PC-9 (cell line): ENCODE data around the gene DDX6. TPM values are rescaled to one million over a fixed set of nuclear protein-coding genes. Genes with fewer than 3 reads are reported as not detected.

Experiments
- BruUV-seq: library from RNA; stranded (reverse); fragments of 400-500 nt; replicated peaks from 2 replicates; lab custom pipeline; 2021; lab: Mats Ljungman, UMichigan
- CTCF ChIA-PET: fragments of 300-600 bp; sonication (Branson Sonifier 250); formaldehyde crosslinking; loops from one replicate; lab custom pipeline; 2022; ENCODE audit warnings: antibody characterized with exemption; lab: Charles Lee
- POLR2A ChIA-PET: fragments of 300-600 bp; sonication (Branson Sonifier 250); formaldehyde crosslinking; loops from one replicate; lab custom pipeline; 2022; ENCODE audit warnings: antibody characterized with exemption; ENCODE audit not compliant: unreplicated experiment; lab: Charles Lee
- DNase-seq, 2 experiments: peaks; one replicate each; pipeline versions ENCODE4 v3.0.0 to v3.0.0-alpha.2; 2015 to 2022; ENCODE audit warnings: mixed read lengths in 1 of 2
- H2AFZ ChIP-seq: fragments of 200-600 bp; sonication (generic); 2 replicates; pipeline ENCODE4 v1.8.1; 2017; ENCODE audit warnings: antibody characterized with exemption
- H3F3A ChIP-seq: fragments of 200-600 bp; sonication (generic); 2 replicates; pipeline ENCODE4 v1.8.1; 2017; ENCODE audit warnings: antibody characterized with exemption, mild to moderate bottlenecking, low read depth; ENCODE audit not compliant: insufficient read depth
- H3K27ac ChIP-seq: fragments of 200-600 bp; sonication (generic); 2 replicates; pipeline ENCODE4 v1.6.1; 2016; ENCODE audit warnings: mixed run types
- H3K27me3 ChIP-seq: fragments of 200-600 bp; sonication (generic); 2 replicates; pipeline ENCODE4 v1.6.1; 2016; ENCODE audit warnings: low read depth, mixed run types; ENCODE audit not compliant: insufficient read depth
- H3K36me3 ChIP-seq: fragments of 200-600 bp; sonication (generic); 2 replicates; pipeline ENCODE4 v1.6.1; 2016; ENCODE audit warnings: low read depth, mixed run types
- H3K4me1 ChIP-seq: fragments of 200-600 bp; sonication (generic); replicated peaks from 2 replicates; pipeline ENCODE4 v1.6.1; 2016; ENCODE audit warnings: mixed run types; ENCODE audit not compliant: insufficient read depth
- H3K4me2 ChIP-seq: fragments of 200-600 bp; sonication (generic); 2 replicates; pipeline ENCODE4 v1.6.1; 2017; ENCODE audit warnings: mixed run types
- H3K4me3 ChIP-seq: fragments of 200-600 bp; sonication (generic); 2 replicates; pipeline ENCODE4 v1.6.1; 2016; ENCODE audit warnings: mixed run types
- H3K79me2 ChIP-seq: fragments of 200-600 bp; sonication (generic); 2 replicates; pipeline ENCODE4 v1.6.1; 2017; ENCODE audit warnings: low read depth, mixed run types
- H3K9me2 ChIP-seq: fragments of 200-600 bp; sonication (generic); 2 replicates; pipeline ENCODE4 v1.8.1; 2017; ENCODE audit warnings: mild to moderate bottlenecking; ENCODE audit not compliant: insufficient read depth
- H3K9me3 ChIP-seq: fragments of 200-600 bp; sonication (generic); 2 replicates; pipeline ENCODE4 v1.8.1; 2016; ENCODE audit warnings: low read depth; ENCODE audit not compliant: insufficient read depth
- H4K20me1 ChIP-seq: fragments of 200-600 bp; sonication (generic); 2 replicates; pipeline ENCODE4 v1.8.1; 2017; ENCODE audit not compliant: insufficient read depth
- EZH2 ChIP-seq: fragments of 200-600 bp; sonication (generic); IDR thresholded peaks from 2 replicates; pipeline ENCODE4 v1.8.0; 2017; ENCODE audit warnings: antibody characterized with exemption, low read depth
- intact Hi-C: fragments of 100-400 bp; cut with micrococcal nuclease; formaldehyde crosslinking; loops from one replicate; pipeline ENCODE4 v1.10.0; 2022; ENCODE audit not compliant: unreplicated experiment
- total RNA-seq: library from RNA; stranded (reverse); gene quantifications from 2 replicates; pipeline ENCODE4 v1.2.3, GENCODE V29; 2021
- TF ChIP-seq, protein P1 (sequence below): fragments of 200-600 bp; sonication (generic); conservative IDR thresholded peaks from 2 replicates; pipeline ENCODE4 v1.6.1; 2017; ENCODE audit warnings: mixed run types, antibody characterized with exemption, mild to moderate bottlenecking, moderate library complexity

The DDX6 gene
- total RNA-seq, 1 experiment from 2014 or later = 84.4 TPM

- Histone ChIP-seq H3K36me3 (peaks cover 53% of the 10 kb centered on the region), H3K79me2 (peaks cover 96% of the 10 kb centered on the region), H3K4me3 (no peak overlapping the region), H3K4me1 (no peaks in the 10 kb centered on the region), H3F3A (peaks cover 18% of the 10 kb centered on the region; the same call in 1 of the 2 replicates), H2AFZ (no peak overlapping the region), H3K27me3 (no peaks in the 10 kb centered on the region), H3K4me2 (no peak overlapping the region), H3K9me2 (no peaks in the 10 kb centered on the region), H4K20me1 (peaks cover 82% of the 10 kb centered on the region), H3K9me3 (no peaks in the 10 kb centered on the region), H3K27ac (no peak overlapping the region)
- TF ChIP-seq, protein P1, sequence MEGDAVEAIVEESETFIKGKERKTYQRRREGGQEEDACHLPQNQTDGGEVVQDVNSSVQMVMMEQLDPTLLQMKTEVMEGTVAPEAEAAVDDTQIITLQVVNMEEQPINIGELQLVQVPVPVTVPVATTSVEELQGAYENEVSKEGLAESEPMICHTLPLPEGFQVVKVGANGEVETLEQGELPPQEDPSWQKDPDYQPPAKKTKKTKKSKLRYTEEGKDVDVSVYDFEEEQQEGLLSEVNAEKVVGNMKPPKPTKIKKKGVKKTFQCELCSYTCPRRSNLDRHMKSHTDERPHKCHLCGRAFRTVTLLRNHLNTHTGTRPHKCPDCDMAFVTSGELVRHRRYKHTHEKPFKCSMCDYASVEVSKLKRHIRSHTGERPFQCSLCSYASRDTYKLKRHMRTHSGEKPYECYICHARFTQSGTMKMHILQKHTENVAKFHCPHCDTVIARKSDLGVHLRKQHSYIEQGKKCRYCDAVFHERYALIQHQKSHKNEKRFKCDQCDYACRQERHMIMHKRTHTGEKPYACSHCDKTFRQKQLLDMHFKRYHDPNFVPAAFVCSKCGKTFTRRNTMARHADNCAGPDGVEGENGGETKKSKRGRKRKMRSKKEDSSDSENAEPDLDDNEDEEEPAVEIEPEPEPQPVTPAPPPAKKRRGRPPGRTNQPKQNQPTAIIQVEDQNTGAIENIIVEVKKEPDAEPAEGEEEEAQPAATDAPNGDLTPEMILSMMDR = no peak
- ChIA-PET POLR2A (no interaction called here), CTCF (interaction anchor here (0.5 to 0.6 kb wide), 2 partner anchors 270 to 560 kb away, joined by 5 to 7 read pairs; no protein-coding TSS in a partner anchor)
- intact Hi-C loops = no loop called here
- no peak for DNase-seq
- BruUV-seq = no TSS peak
Observed at GRCh38 chr11:118774032-118774431, 16.9 kb downstream of the DDX6 start.

GRCh38 chr11:118771547-118772288, 19.2 kb downstream of the DDX6 start:
- no peaks in the 10 kb centered on the region for H3K9me3 ChIP-seq
- peaks cover 96% of the 10 kb centered on the region for H3K79me2 ChIP-seq
- H3K4me3 ChIP-seq = no peak overlapping the region
- ChIA-PET POLR2A (no interaction called here), CTCF (no interaction called here)
- no peaks in the 10 kb centered on the region for H3K27me3 ChIP-seq
- no TSS peak for BruUV-seq
- H3K36me3 ChIP-seq = peaks cover 47% of the 10 kb centered on the region
- no peak overlapping the region for H3K4me2 ChIP-seq
- peaks cover 30% of the 10 kb centered on the region; the same call in 1 of the 2 replicates for H3F3A ChIP-seq
- H3K27ac ChIP-seq = no peak overlapping the region
- peaks cover 88% of the 10 kb centered on the region for H4K20me1 ChIP-seq
- TF ChIP-seq, protein P1 = no peak
- TF ChIP-seq EZH2 = no peak
- DNase-seq = no peak
- no peak overlapping the region for H2AFZ ChIP-seq
- H3K9me2 ChIP-seq = no peaks in the 10 kb centered on the region
- intact Hi-C loops = no loop called here
- 0 out of 2 replicates have a peak, but pooled peaks cover 7% of the 10 kb centered on the region for H3K4me1 ChIP-seq

GRCh38 chr11:118768690-118769089, 22.3 kb downstream of the DDX6 start:
- Histone ChIP-seq H3K27me3 (no peaks in the 10 kb centered on the region), H3K9me2 (no peaks in the 10 kb centered on the region), H3K36me3 (peaks cover 52% of the 10 kb centered on the region), H3F3A (peaks cover 37% of the 10 kb centered on the region), H3K27ac (peak overlapping the region; percentile 7; the same call in 1 of the 2 replicates), H3K4me1 (0 out of 2 replicates have a peak, but pooled peaks cover 7% of the 10 kb centered on the region), H3K79me2 (peaks cover 80% of the 10 kb centered on the region), H3K4me3 (no peak overlapping the region), H3K9me3 (no peaks in the 10 kb centered on the region), H4K20me1 (peaks cover 78% of the 10 kb centered on the region), H3K4me2 (0 out of 2 replicates have a peak overlapping the region, but pooled peaks have one; percentile 3), H2AFZ (no peak overlapping the region)
- intact Hi-C loops = no loop called here
- ChIA-PET CTCF (no interaction called here), POLR2A (no interaction called here)
- no TSS peak for BruUV-seq
- no peak for DNase-seq
- TF ChIP-seq EZH2 = no peak
- TF ChIP-seq, protein P1 = no peak
